GM12872 (cell line): Measurements from ENCODE around the gene ZNF878.

ENCODE experiments used
- CTCF ChIP-seq: IDR thresholded peaks from 3 replicates; pipeline ENCODE4 v1.5.1; 2011; ENCODE audit warnings: low read depth, mild to moderate bottlenecking, low read length, moderate library complexity; ENCODE audit not compliant: insufficient read depth

Gene ZNF878

GRCh38 chr19:12043752-12044422, 8.9 kb downstream of the ZNF878 start:
- no peak for TF ChIP-seq CTCF

- TF ChIP-seq CTCF, result no peak
These were observed 9.9 kb downstream of the ZNF878 start for GRCh38 chr19:12042893-12043292.

- no peak for TF ChIP-seq CTCF
These were observed 17.3 kb downstream of the ZNF878 start, which contains the start of gene ZNF433 for GRCh38 chr19:12035220-12036172. Gene ZNF433, minus strand, starts transcription at chr19:12035679. Its CDS starts 140 bp downstream, at chr19:12035539.

- TF ChIP-seq CTCF, result no peak
These were observed 18.1 kb downstream of the ZNF878 start for GRCh38 chr19:12034620-12035019.

- TF ChIP-seq CTCF, result no peak
These were observed 18.6 kb downstream of the ZNF878 start for GRCh38 chr19:12034198-12034597.

- TF ChIP-seq CTCF, result no peak
These were observed 37.0 kb downstream of the ZNF878 start for GRCh38 chr19:12015753-12016116.

- TF ChIP-seq CTCF, result no peak
These were observed 37.6 kb downstream of the ZNF878 start for GRCh38 chr19:12015015-12015752.
